Measurements from ENCODE around the gene TPD52L1. TPM values are rescaled to one million over a fixed set of nuclear protein-coding genes. Genes with fewer than 3 reads are reported as not detected.

TPD52L1 gene
- total RNA-seq, 1 donor from 2014 or later = 57.7 TPM

GRCh38 chr6:125237764-125238163, 84.2 kb downstream of the TPD52L1 start:
- H3K36me3 ChIP-seq (ENCODE audit: control insufficient read depth, insufficient read depth, low read length) = no peaks in the 10 kb centered on the region
- TF ChIP-seq, protein P1, sequence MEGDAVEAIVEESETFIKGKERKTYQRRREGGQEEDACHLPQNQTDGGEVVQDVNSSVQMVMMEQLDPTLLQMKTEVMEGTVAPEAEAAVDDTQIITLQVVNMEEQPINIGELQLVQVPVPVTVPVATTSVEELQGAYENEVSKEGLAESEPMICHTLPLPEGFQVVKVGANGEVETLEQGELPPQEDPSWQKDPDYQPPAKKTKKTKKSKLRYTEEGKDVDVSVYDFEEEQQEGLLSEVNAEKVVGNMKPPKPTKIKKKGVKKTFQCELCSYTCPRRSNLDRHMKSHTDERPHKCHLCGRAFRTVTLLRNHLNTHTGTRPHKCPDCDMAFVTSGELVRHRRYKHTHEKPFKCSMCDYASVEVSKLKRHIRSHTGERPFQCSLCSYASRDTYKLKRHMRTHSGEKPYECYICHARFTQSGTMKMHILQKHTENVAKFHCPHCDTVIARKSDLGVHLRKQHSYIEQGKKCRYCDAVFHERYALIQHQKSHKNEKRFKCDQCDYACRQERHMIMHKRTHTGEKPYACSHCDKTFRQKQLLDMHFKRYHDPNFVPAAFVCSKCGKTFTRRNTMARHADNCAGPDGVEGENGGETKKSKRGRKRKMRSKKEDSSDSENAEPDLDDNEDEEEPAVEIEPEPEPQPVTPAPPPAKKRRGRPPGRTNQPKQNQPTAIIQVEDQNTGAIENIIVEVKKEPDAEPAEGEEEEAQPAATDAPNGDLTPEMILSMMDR (IDR thresholded peaks at IDR 0.05; ENCODE audit: insufficient read depth, low read length, poor library complexity, severe bottlenecking) = no peak
- H3K27me3 ChIP-seq (ENCODE audit: control insufficient read depth, insufficient read depth, low read length) = no peaks in the 10 kb centered on the region
- no peak for DNase-seq (ENCODE audit: low read depth)
- H3K4me3 ChIP-seq (ENCODE audit: low read depth, low read length) = no peak overlapping the region

GRCh38 chr6:125245109-125245508, 91.5 kb downstream of the TPD52L1 start:
- Histone ChIP-seq H3K27me3 (ENCODE audit: control insufficient read depth, insufficient read depth, low read length) (no peaks in the 10 kb centered on the region), H3K36me3 (ENCODE audit: control insufficient read depth, insufficient read depth, low read length) (no peaks in the 10 kb centered on the region), H3K4me3 (ENCODE audit: low read depth, low read length) (no peak overlapping the region)
- DNase-seq (ENCODE audit: low read depth) = no peak
- TF ChIP-seq, protein P1 (IDR thresholded peaks at IDR 0.05; ENCODE audit: insufficient read depth, low read length, poor library complexity, severe bottlenecking) = no peak

GRCh38 chr6:125245523-125246264, 92.1 kb downstream of the TPD52L1 start:
- Histone ChIP-seq H3K4me3 (ENCODE audit: low read depth, low read length) (no peak overlapping the region), H3K36me3 (ENCODE audit: control insufficient read depth, insufficient read depth, low read length) (no peaks in the 10 kb centered on the region), H3K27me3 (ENCODE audit: control insufficient read depth, insufficient read depth, low read length) (no peaks in the 10 kb centered on the region)
- DNase-seq (ENCODE audit: low read depth) = no peak
- TF ChIP-seq, protein P1 (IDR thresholded peaks at IDR 0.05; ENCODE audit: insufficient read depth, low read length, poor library complexity, severe bottlenecking) = no peak

GRCh38 chr6:125246566-125246965, 93.0 kb downstream of the TPD52L1 start:
- TF ChIP-seq, protein P1 (IDR thresholded peaks at IDR 0.05; ENCODE audit: insufficient read depth, low read length, poor library complexity, severe bottlenecking) = no peak
- Histone ChIP-seq H3K27me3 (ENCODE audit: control insufficient read depth, insufficient read depth, low read length) (no peaks in the 10 kb centered on the region), H3K4me3 (ENCODE audit: low read depth, low read length) (no peak overlapping the region), H3K36me3 (ENCODE audit: control insufficient read depth, insufficient read depth, low read length) (no peaks in the 10 kb centered on the region)
- DNase-seq (ENCODE audit: low read depth) = no peak

GRCh38 chr6:125248136-125248535, 94.6 kb downstream of the TPD52L1 start:
- DNase-seq (ENCODE audit: low read depth) = no peak
- H3K36me3 ChIP-seq (ENCODE audit: control insufficient read depth, insufficient read depth, low read length) = no peaks in the 10 kb centered on the region
- no peak overlapping the region for H3K4me3 ChIP-seq (ENCODE audit: low read depth, low read length)
- TF ChIP-seq, protein P1 (IDR thresholded peaks at IDR 0.05; ENCODE audit: insufficient read depth, low read length, poor library complexity, severe bottlenecking) = no peak
- H3K27me3 ChIP-seq (ENCODE audit: control insufficient read depth, insufficient read depth, low read length) = no peaks in the 10 kb centered on the region

DNA sequence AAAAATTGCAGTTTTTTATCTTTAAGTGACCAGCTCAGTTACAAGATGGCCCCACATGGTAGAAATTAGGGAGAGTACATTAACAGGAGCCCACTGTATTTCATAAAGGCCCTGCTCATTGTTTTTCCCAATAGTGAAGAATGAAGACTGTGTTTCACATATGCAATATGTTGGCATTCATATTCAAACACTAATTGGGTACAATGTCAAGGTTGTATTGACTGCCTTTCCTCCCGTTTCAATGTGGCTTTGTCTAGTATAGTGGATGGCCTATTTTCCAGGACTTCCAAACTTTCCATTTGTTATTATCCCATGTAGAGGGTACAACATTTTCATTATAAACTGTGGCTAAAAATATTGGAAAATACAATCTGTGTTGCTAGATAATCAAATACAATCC, 96.9 kb downstream of the TPD52L1 start:
- no peaks in the 10 kb centered on the region for H3K27me3 ChIP-seq (ENCODE audit: control insufficient read depth, insufficient read depth, low read length)
- H3K36me3 ChIP-seq (ENCODE audit: control insufficient read depth, insufficient read depth, low read length) = no peaks in the 10 kb centered on the region
- DNase-seq (ENCODE audit: low read depth) = no peak
- TF ChIP-seq, protein P1 (IDR thresholded peaks at IDR 0.05; ENCODE audit: insufficient read depth, low read length, poor library complexity, severe bottlenecking) = no peak
- no peak overlapping the region for H3K4me3 ChIP-seq (ENCODE audit: low read depth, low read length)

Data from kidney epithelial cell (primary cell).